Large intestine (tissue), 3 donors: ENCODE measurements around the gene PTGES3. TPM values are rescaled to one million over a fixed set of nuclear protein-coding genes. Genes with fewer than 3 reads are reported as not detected.

ENCODE experiments used
- DNase-seq, 2 donors: peaks; one replicate each; pipeline versions ENCODE4 v3.0.0 to v3.0.0-alpha.2; 2013
- H3K27ac ChIP-seq: one replicate; pipeline ENCODE4 v1.5.1; 2013; ENCODE audit warnings: low read length
- H3K27me3 ChIP-seq: 2 replicates; pipeline ENCODE4 v1.6.1; 2013; ENCODE audit warnings: low read length; ENCODE audit not compliant: control insufficient read depth, insufficient read depth
- H3K36me3 ChIP-seq: 2 replicates; pipeline ENCODE4 v1.6.1; 2013; ENCODE audit warnings: low read length; ENCODE audit not compliant: control insufficient read depth, insufficient read depth
- H3K4me1 ChIP-seq: one replicate; pipeline ENCODE4 v1.6.1; 2013; ENCODE audit warnings: low read length; ENCODE audit not compliant: control insufficient read depth, insufficient read depth
- H3K4me3 ChIP-seq: one replicate; pipeline ENCODE4 v1.5.1; 2013; ENCODE audit warnings: low read length
- H3K9me3 ChIP-seq: one replicate; pipeline ENCODE4 v1.6.1; 2013; ENCODE audit warnings: mild to moderate bottlenecking, low read depth, low read length, moderate library complexity; ENCODE audit not compliant: control insufficient read depth
- WGBS: methylation state at CpG from one replicate; pipeline ENCODE4 v1.1.5; 2013; ENCODE audit warnings: low lambda C conversion rate; ENCODE audit not compliant: insufficient coverage; 5-methylcytosine and 5-hydroxymethylcytosine counted together
- polyA plus RNA-seq: library from polyadenylated mRNA; unstranded; fragments of 120-200 nt; gene quantifications from one replicate; pipeline ENCODE4 v1.2.1, GENCODE V29; 2013

The PTGES3 gene
- polyA plus RNA-seq, 1 donor, result 238 TPM

- H3K27ac ChIP-seq, result no peak overlapping the region
- H3K4me1 ChIP-seq, result peaks cover 38% of the 10 kb centered on the region
- no peaks in the 10 kb centered on the region for H3K27me3 ChIP-seq
- no peaks in the 10 kb centered on the region for H3K9me3 ChIP-seq
- DNase-seq, result peak in 1 of 2 donors; percentile 62
- WGBS, result 20% methylated on average over 1 of the region's 4 CpGs
- peak overlapping the region; percentile 88 for H3K4me3 ChIP-seq
- peaks cover 39% of the 10 kb centered on the region for H3K36me3 ChIP-seq
These were observed 34.7 kb upstream of the PTGES3 start for GRCh38 chr12:56722832-56723231.

GRCh38 chr12:56721721-56722120 is 33.6 kb upstream of the PTGES3 start:
- no peak overlapping the region for H3K4me3 ChIP-seq
- no peaks in the 10 kb centered on the region for H3K27me3 ChIP-seq
- no CpG with 5 or more reads among the region's 2 CpGs for WGBS
- H3K4me1 ChIP-seq, result peaks cover 38% of the 10 kb centered on the region
- no peak overlapping the region for H3K27ac ChIP-seq
- H3K9me3 ChIP-seq, result no peaks in the 10 kb centered on the region
- no peak for DNase-seq
- peaks cover 46% of the 10 kb centered on the region for H3K36me3 ChIP-seq

- H3K27me3 ChIP-seq, result no peaks in the 10 kb centered on the region
- no peak for DNase-seq
- H3K4me3 ChIP-seq, result no peak overlapping the region
- peaks cover 38% of the 10 kb centered on the region for H3K4me1 ChIP-seq
- peaks cover 51% of the 10 kb centered on the region for H3K36me3 ChIP-seq
- H3K27ac ChIP-seq, result no peak overlapping the region
- WGBS, result no CpG with 5 or more reads among the region's 2 CpGs
- no peaks in the 10 kb centered on the region for H3K9me3 ChIP-seq
These were observed 33.1 kb upstream of the PTGES3 start for GRCh38 chr12:56721216-56721615.

- Histone ChIP-seq H3K36me3 (peaks cover 55% of the 10 kb centered on the region), H3K9me3 (no peaks in the 10 kb centered on the region), H3K27ac (no peak overlapping the region), H3K4me1 (peaks cover 34% of the 10 kb centered on the region), H3K27me3 (no peaks in the 10 kb centered on the region), H3K4me3 (no peak overlapping the region)
- no CpG with 5 or more reads among the region's 1 CpG for WGBS
- no peak for DNase-seq
These were observed 32.7 kb upstream of the PTGES3 start for GRCh38 chr12:56720731-56721151.

- Histone ChIP-seq H3K36me3 (peaks cover 72% of the 10 kb centered on the region), H3K4me1 (peaks cover 33% of the 10 kb centered on the region), H3K9me3 (no peaks in the 10 kb centered on the region), H3K4me3 (no peak overlapping the region), H3K27me3 (no peaks in the 10 kb centered on the region), H3K27ac (no peak overlapping the region)
- no peak for DNase-seq
These were observed 31.0 kb upstream of the PTGES3 start for GRCh38 chr12:56719056-56719455.

GRCh38 chr12:56718636-56719035 is 30.6 kb upstream of the PTGES3 start:
- Histone ChIP-seq H3K27ac (no peak overlapping the region), H3K9me3 (no peaks in the 10 kb centered on the region), H3K36me3 (peaks cover 76% of the 10 kb centered on the region), H3K4me3 (no peak overlapping the region), H3K4me1 (peaks cover 33% of the 10 kb centered on the region), H3K27me3 (no peaks in the 10 kb centered on the region)
- no CpG with 5 or more reads among the region's 4 CpGs for WGBS
- DNase-seq, result no peak

GRCh38 chr12:56718149-56718548 is 30.1 kb upstream of the PTGES3 start:
- Histone ChIP-seq H3K27ac (no peak overlapping the region), H3K36me3 (peaks cover 81% of the 10 kb centered on the region), H3K4me1 (peaks cover 33% of the 10 kb centered on the region), H3K4me3 (no peak overlapping the region), H3K27me3 (no peaks in the 10 kb centered on the region), H3K9me3 (no peaks in the 10 kb centered on the region)
- no peak for DNase-seq
- no CpG with 5 or more reads among the region's 1 CpG for WGBS

- WGBS, result no CpG with 5 or more reads among the region's 4 CpGs
- Histone ChIP-seq H3K36me3 (peaks cover 87% of the 10 kb centered on the region), H3K4me1 (peaks cover 26% of the 10 kb centered on the region), H3K9me3 (no peaks in the 10 kb centered on the region), H3K4me3 (no peak overlapping the region), H3K27me3 (no peaks in the 10 kb centered on the region), H3K27ac (no peak overlapping the region)
- no peak for DNase-seq
These were observed 29.1 kb upstream of the PTGES3 start for GRCh38 chr12:56716933-56717880.

- H3K27me3 ChIP-seq, result no peaks in the 10 kb centered on the region
- no peaks in the 10 kb centered on the region for H3K9me3 ChIP-seq
- no peak overlapping the region for H3K27ac ChIP-seq
- H3K36me3 ChIP-seq, result peaks cover 87% of the 10 kb centered on the region
- H3K4me1 ChIP-seq, result peaks cover 19% of the 10 kb centered on the region
- WGBS, result no CpG with 5 or more reads among the region's 1 CpG
- no peak overlapping the region for H3K4me3 ChIP-seq
- DNase-seq, result no peak
These were observed 28.4 kb upstream of the PTGES3 start for GRCh38 chr12:56716458-56716857.

- WGBS, result no CpG with 5 or more reads among the region's 8 CpGs
- Histone ChIP-seq H3K36me3 (peaks cover 84% of the 10 kb centered on the region), H3K4me3 (no peak overlapping the region), H3K27me3 (no peaks in the 10 kb centered on the region), H3K27ac (no peak overlapping the region), H3K4me1 (peaks cover 13% of the 10 kb centered on the region), H3K9me3 (no peaks in the 10 kb centered on the region)
- no peak for DNase-seq
These were observed 27.7 kb upstream of the PTGES3 start for GRCh38 chr12:56715798-56716197.
